Sigmoid colon (tissue), 4 donors: Measurements from ENCODE around the gene ZNF420.

Source experiments
- CTCF ChIP-seq, 4 experiments: fragments of 450-650 bp in 3 of 4; fragments of 200-600 bp in 1 of 4; IDR thresholded peaks; one replicate each; pipeline ENCODE4 v1.5.1; 2016 to 2019; ENCODE audit warnings: antibody characterized with exemption in 4 of 4, mild to moderate bottlenecking in 3 of 4, moderate library complexity in 2 of 4
- EP300 ChIP-seq, 4 donors: sonication (generic); formaldehyde crosslinking; IDR thresholded peaks; one replicate each; pipeline ENCODE4 v1.6.1; 2017; ENCODE audit warnings: antibody characterized with exemption in 4 of 4

- no peak for TF ChIP-seq CTCF (IDR thresholded peaks at IDR 0.05)
- TF ChIP-seq EP300 (IDR thresholded peaks at IDR 0.05): no peak
Measured at GRCh38 chr19:37148214-37148613, 70.0 kb downstream of the ZNF420 start.
